GM13977 (cell line): ENCODE data around the gene FGFRL1.

Experiments used
- DNase-seq: peaks from one replicate; pipeline ENCODE4 v3.0.0; 2012; ENCODE audit warnings: low spot score
- CTCF ChIP-seq: IDR thresholded peaks from 2 replicates; pipeline ENCODE4 v1.5.1; 2012; ENCODE audit warnings: mild to moderate bottlenecking, control low read depth; ENCODE audit not compliant: insufficient read depth; ENCODE audit errors: extremely low read depth, missing control alignments
- in situ Hi-C: fragments of 300-500 bp; cut with MboI; formaldehyde crosslinking; loops from one replicate; pipeline ENCODE4 v1.12.0; 2022; ENCODE audit warnings: low sequenced_read_pairs, low pct_unique_long_range_greater_than_20kb, mixed read lengths, inconsistent platforms; ENCODE audit not compliant: unreplicated experiment

The FGFRL1 gene

GRCh38 chr4:1038948-1039492 lies 27.6 kb downstream of the FGFRL1 start:
- no peak for DNase-seq
- in situ Hi-C loops = no loop called here
- no peak for TF ChIP-seq CTCF

- no peak for TF ChIP-seq CTCF
- in situ Hi-C loops = no loop called here
- no peak for DNase-seq
Measured at GRCh38 chr4:1039493-1040343, 28.3 kb downstream of the FGFRL1 start.

GRCh38 chr4:1040344-1041146 lies 29.1 kb downstream of the FGFRL1 start:
- DNase-seq = no peak
- in situ Hi-C loops = no loop called here
- TF ChIP-seq CTCF = no peak

- in situ Hi-C loops = no loop called here
- no peak for DNase-seq
Measured at GRCh38 chr4:1041147-1041935, 29.9 kb downstream of the FGFRL1 start.

GRCh38 chr4:1041936-1042330 lies 30.5 kb downstream of the FGFRL1 start:
- TF ChIP-seq CTCF = no peak
- in situ Hi-C loops = no loop called here
- no peak for DNase-seq

More at GRCh38 chr4:1041147-1041935, 29.9 kb downstream of the FGFRL1 start:
- TF ChIP-seq CTCF = no peak
